Stomach (tissue), 9 donors: ENCODE measurements around the gene PTPN2. TPM values are rescaled to one million over a fixed set of nuclear protein-coding genes. Genes with fewer than 3 reads are reported as not detected.

Source experiments
- DNase-seq, 2 donors: peaks; one replicate each; pipeline versions ENCODE4 v3.0.0 to v3.0.0-alpha.2; 2013 to 2019
- H3K27ac ChIP-seq, 5 donors: fragments of 200-600 bp in 4 of 5; sonication (generic) in 4 of 5; one replicate each; pipeline ENCODE4 v1.5.1; 2013 to 2019; ENCODE audit warnings: mild to moderate bottlenecking in 1 of 5, moderate library complexity in 1 of 5
- H3K27me3 ChIP-seq, 3 donors: fragments of 200-600 bp; sonication (generic); one replicate each; pipeline ENCODE4 v1.5.1; 2017 to 2019; ENCODE audit warnings: mixed run types in 1 of 3
- H3K36me3 ChIP-seq, 4 donors: fragments of 200-600 bp; sonication (generic); 1 replicate in 3 of 4; 2 replicates in 1 of 4; pipeline ENCODE4 v1.5.1; 2016 to 2019
- H3K4me1 ChIP-seq, 4 donors: fragments of 200-600 bp; sonication (generic); one replicate each; pipeline ENCODE4 v1.5.1; 2016 to 2019
- H3K4me3 ChIP-seq, 4 donors: fragments of 200-600 bp; sonication (generic) in 3 of 4; one replicate each; pipeline ENCODE4 v1.5.1; 2016 to 2019; ENCODE audit warnings: mild to moderate bottlenecking in 1 of 4
- H3K9me3 ChIP-seq, 4 donors: fragments of 200-600 bp; sonication (generic); one replicate each; pipeline ENCODE4 v1.5.1; 2016 to 2019
- CTCF ChIP-seq, 7 experiments: fragments of 450-650 bp in 4 of 7; fragments of 200-600 bp in 3 of 7; sonication (generic) in 3 of 7; IDR thresholded peaks; one replicate each; pipeline ENCODE4 v1.5.1; 2016 to 2019; ENCODE audit warnings: antibody characterized with exemption in 7 of 7, control low read depth in 2 of 7, mild to moderate bottlenecking in 1 of 7
- EP300 ChIP-seq: sonication (generic); formaldehyde crosslinking; IDR thresholded peaks from one replicate; pipeline ENCODE4 v1.6.1; 2017; ENCODE audit warnings: antibody characterized with exemption
- POLR2A ChIP-seq, 4 donors: fragments of 450-650 bp; IDR thresholded peaks; one replicate each; pipeline ENCODE4 v1.6.1; 2016; ENCODE audit warnings: antibody characterized with exemption in 4 of 4, control low read depth in 2 of 4, mild to moderate bottlenecking in 1 of 4, moderate library complexity in 1 of 4
- POLR2AphosphoS5 ChIP-seq, 3 donors: sonication (generic); formaldehyde crosslinking; IDR thresholded peaks; one replicate each; pipeline ENCODE4 v1.6.1; 2016; ENCODE audit warnings: antibody characterized with exemption in 3 of 3
- WGBS, 5 donors: extraction: QIAGEN DNeasy Blood & Tissue Kit in 3 of 5; methylation state at CpG; one replicate each; pipeline versions ENCODE4 v1.1.5 to v1.1.7; 2013 to 2018; 5-methylcytosine and 5-hydroxymethylcytosine counted together
- intact Hi-C: fragments of 100-400 bp; cut with DNase I; formaldehyde crosslinking; loops from one replicate; pipeline ENCODE4 v1.15.1; 2023; ENCODE audit warnings: low total_unique reads
- polyA plus RNA-seq, 3 donors: library from polyadenylated mRNA; stranded (reverse); fragments of 200-250 nt; gene quantifications; one replicate each; pipeline ENCODE4 v1.2.3, GENCODE V29; 2013
- total RNA-seq, 5 donors: library from RNA; depleted of rRNA; stranded (reverse); fragments of >200 nt; gene quantifications; one replicate each; pipeline versions ENCODE4 v1.1.0 to v1.2.3, GENCODE V29; 2014 to 2016
- donor health status: healthy with polysubstance abuse.
- donor health status: Bipolar disorder and iron deficiency.
- donor health status: healthy.

PTPN2 gene
- total and polyA plus RNA-seq, 8 donors: 5.8 to 66.7 (median 30.3) TPM

- Histone ChIP-seq H3K4me1 (peaks cover 9 to 16% (median 13%) of the 10 kb centered on the region in 4 donors), H3K9me3 (peaks cover 0 to 12% (median 0%) of the 10 kb centered on the region in 4 donors), H3K36me3 (no peaks in the 10 kb centered on the region), H3K27ac (no peak overlapping the region), H3K27me3 (peaks cover 0 to 44% (median 18%) of the 10 kb centered on the region in 3 donors), H3K4me3 (no peak overlapping the region)
- WGBS, 5 donors: 78 to 83% (median 81%) methylated on average over 4 of the region's 4 CpGs
- peak in 1 of 2 donors; percentile 30 for DNase-seq
- TF ChIP-seq POLR2AphosphoS5 (IDR thresholded peaks at IDR 0.05) (no peak), POLR2A (IDR thresholded peaks at IDR 0.05) (no peak), EP300 (no peak), CTCF (IDR thresholded peaks at IDR 0.05) (no peak)
- intact Hi-C loops: no loop called here
Measured at GRCh38 chr18:12908706-12909105, 24.7 kb upstream of the PTPN2 start.

GRCh38 chr18:12907258-12907925, 23.4 kb upstream of the PTPN2 start:
- 38 to 50% (median 45%) methylated on average over 7 to 8 of the region's 8 CpGs for WGBS, 5 donors
- H3K27ac ChIP-seq: peak overlapping the region in 2 of 5 donors; percentile 25 to 28
- H3K9me3 ChIP-seq: peaks cover 0 to 10% (median 0%) of the 10 kb centered on the region in 4 donors
- peaks cover 0 to 42% (median 16%) of the 10 kb centered on the region in 3 donors for H3K27me3 ChIP-seq
- no peaks in the 10 kb centered on the region for H3K36me3 ChIP-seq
- TF ChIP-seq POLR2AphosphoS5 (IDR thresholded peaks at IDR 0.05): no peak
- TF ChIP-seq EP300: no peak
- no peak for TF ChIP-seq POLR2A (IDR thresholded peaks at IDR 0.05)
- TF ChIP-seq CTCF (IDR thresholded peaks at IDR 0.05): no peak
- H3K4me3 ChIP-seq: no peak overlapping the region
- intact Hi-C loops: no loop called here
- peaks cover 9 to 16% (median 13%) of the 10 kb centered on the region in 4 donors for H3K4me1 ChIP-seq
- DNase-seq: peak in 1 of 2 donors; percentile 36

GRCh38 chr18:12906773-12907172, 22.7 kb upstream of the PTPN2 start:
- Histone ChIP-seq H3K4me3 (no peak overlapping the region), H3K27ac (no peak overlapping the region), H3K27me3 (peaks cover 0 to 36% (median 10%) of the 10 kb centered on the region in 3 donors), H3K4me1 (peaks cover 9 to 13% (median 11%) of the 10 kb centered on the region in 4 donors), H3K36me3 (no peaks in the 10 kb centered on the region), H3K9me3 (peaks cover 0 to 4% (median 0%) of the 10 kb centered on the region in 4 donors)
- 75 to 84% (median 80%) methylated on average over 4 to 10 of the region's 10 CpGs for WGBS, 5 donors
- DNase-seq: no peak
- intact Hi-C loops: no loop called here
- TF ChIP-seq POLR2A (IDR thresholded peaks at IDR 0.05): no peak
- TF ChIP-seq EP300: no peak
- TF ChIP-seq POLR2AphosphoS5 (IDR thresholded peaks at IDR 0.05): no peak
- TF ChIP-seq CTCF (IDR thresholded peaks at IDR 0.05): no peak

- Histone ChIP-seq H3K9me3 (no peaks in the 10 kb centered on the region), H3K4me1 (peaks cover 3 to 7% (median 5%) of the 10 kb centered on the region in 4 donors), H3K4me3 (no peak overlapping the region), H3K36me3 (no peaks in the 10 kb centered on the region), H3K27me3 (peaks cover 0 to 29% (median 4%) of the 10 kb centered on the region in 3 donors), H3K27ac (no peak overlapping the region)
- TF ChIP-seq EP300 (no peak), POLR2AphosphoS5 (IDR thresholded peaks at IDR 0.05) (no peak), POLR2A (IDR thresholded peaks at IDR 0.05) (no peak)
- intact Hi-C loops: no loop called here
- 83 to 99% (median 89%) methylated on average over 4 of the region's 4 CpGs for WGBS, 5 donors
- DNase-seq: no peak
Measured at GRCh38 chr18:12906119-12906518, 22.1 kb upstream of the PTPN2 start.
